IMR-90 (cell line): ENCODE data around the gene CALU. TPM values are rescaled to one million over a fixed set of nuclear protein-coding genes. Genes with fewer than 3 reads are reported as not detected.

ENCODE experiments used
- ATAC-seq: fragments of 200-7000 bp; cut with Tn5 transposase; 2 replicates; pipeline ENCODE4 v1.9.1; 2020; ENCODE audit warnings: low read depth, mild to moderate bottlenecking, moderate library complexity
- BruUV-seq: library from RNA; stranded (reverse); fragments of 400-500 nt; replicated peaks from 2 replicates; lab custom pipeline; 2021; lab: Mats Ljungman, UMichigan
- CTCF ChIA-PET: fragments of 300-600 bp; formaldehyde crosslinking; extraction: SDS; loops from one replicate; lab custom pipeline; 2021; ENCODE audit warnings: antibody characterized with exemption; lab: Yijun Ruan, JAX
- POLR2A ChIA-PET: fragments of 300-600 bp; sonication (Branson Sonifier 250); formaldehyde crosslinking; loops from one replicate; lab custom pipeline; 2022; ENCODE audit warnings: antibody characterized with exemption; ENCODE audit not compliant: unreplicated experiment; lab: Charles Lee
- DNase-seq: peaks from one replicate; pipeline ENCODE4 v3.0.0; 2013
- H2AFZ ChIP-seq: replicated peaks from 2 replicates; pipeline ENCODE3; 2013; ENCODE audit warnings: low read length, mild to moderate bottlenecking; ENCODE audit not compliant: poor library complexity
- H2AK5ac ChIP-seq: 2 replicates; pipeline ENCODE4 v1.6.1; 2013; ENCODE audit warnings: low read depth, low read length, inconsistent platforms
- H2AK9ac ChIP-seq: replicated peaks from 2 replicates; pipeline ENCODE3; 2013; ENCODE audit warnings: mild to moderate bottlenecking, low read depth, low read length, moderate library complexity; ENCODE audit not compliant: poor library complexity
- H2BK120ac ChIP-seq: 2 replicates; pipeline ENCODE4 v1.6.1; 2013; ENCODE audit warnings: low read depth, low read length, inconsistent platforms
- H2BK15ac ChIP-seq: 3 replicates; pipeline ENCODE4 v1.6.1; 2013; ENCODE audit warnings: low read depth, low read length, inconsistent platforms
- H2BK20ac ChIP-seq: 2 replicates; pipeline ENCODE4 v1.6.1; 2013; ENCODE audit warnings: low read depth, mild to moderate bottlenecking, inconsistent platforms, low read length, moderate library complexity
- H2BK5ac ChIP-seq: 2 replicates; pipeline ENCODE4 v1.6.1; 2013; ENCODE audit warnings: mild to moderate bottlenecking, low read depth, low read length, inconsistent platforms; ENCODE audit not compliant: poor library complexity, severe bottlenecking
- H3K14ac ChIP-seq: replicated peaks from 2 replicates; pipeline ENCODE4 v1.6.1; 2013; ENCODE audit warnings: low read depth, low read length, inconsistent platforms
- H3K18ac ChIP-seq: 2 replicates; pipeline ENCODE4 v1.6.1; 2013; ENCODE audit warnings: low read depth, low read length, control low read depth
- H3K23ac ChIP-seq: 2 replicates; pipeline ENCODE4 v1.6.1; 2013; ENCODE audit warnings: low read depth, low read length, inconsistent platforms
- H3K27ac ChIP-seq: 2 replicates; pipeline ENCODE4 v1.5.1; 2013; ENCODE audit warnings: mild to moderate bottlenecking, control low read depth, low read length; ENCODE audit not compliant: insufficient read depth
- H3K27me3 ChIP-seq: 2 replicates; pipeline ENCODE4 v1.6.1; 2013; ENCODE audit warnings: low read length; ENCODE audit not compliant: control insufficient read depth, insufficient read depth
- H3K36me3 ChIP-seq: 2 replicates; pipeline ENCODE4 v1.6.1; 2013; ENCODE audit warnings: low read length, mixed read lengths; ENCODE audit not compliant: control insufficient read depth, insufficient read depth
- H3K4ac ChIP-seq: 2 replicates; pipeline ENCODE4 v1.6.1; 2013; ENCODE audit warnings: low read depth, low read length, inconsistent platforms
- H3K4me1 ChIP-seq: 2 replicates; pipeline ENCODE4 v1.6.1; 2013; ENCODE audit warnings: low read length, mixed read lengths; ENCODE audit not compliant: control insufficient read depth, insufficient read depth
- H3K4me2 ChIP-seq: 2 replicates; pipeline ENCODE4 v1.6.1; 2013; ENCODE audit warnings: low read depth, mild to moderate bottlenecking, control low read depth, low read length, moderate library complexity
- H3K4me3 ChIP-seq: 2 replicates; pipeline ENCODE4 v1.5.1; 2013; ENCODE audit warnings: low read depth, mild to moderate bottlenecking, control low read depth, low read length, moderate library complexity; ENCODE audit not compliant: insufficient read depth
- H3K56ac ChIP-seq: 2 replicates; pipeline ENCODE4 v1.6.1; 2013; ENCODE audit warnings: low read length, inconsistent platforms; ENCODE audit not compliant: insufficient read depth; ENCODE audit errors: extremely low read depth
- H3K79me1 ChIP-seq, 2 experiments: 2 replicates each; pipeline ENCODE4 v1.6.1; 2013; ENCODE audit warnings: low read length in 2 of 2, inconsistent platforms in 1 of 2, low read depth in 1 of 2
- H3K9ac ChIP-seq: 2 replicates; pipeline ENCODE4 v1.6.1; 2013; ENCODE audit warnings: low read depth, low read length, control low read depth
- H3K9me1 ChIP-seq: 2 replicates; pipeline ENCODE4 v1.6.1; 2013; ENCODE audit warnings: low read length, inconsistent platforms; ENCODE audit not compliant: insufficient read depth
- H3K9me3 ChIP-seq: 2 replicates; pipeline ENCODE4 v1.6.1; 2013; ENCODE audit warnings: low read length; ENCODE audit not compliant: control insufficient read depth, insufficient read depth
- H4K20me1 ChIP-seq: 2 replicates; pipeline ENCODE4 v1.6.1; 2013; ENCODE audit warnings: low read length, inconsistent platforms; ENCODE audit not compliant: insufficient read depth
- H4K5ac ChIP-seq: 2 replicates; pipeline ENCODE4 v1.6.1; 2013; ENCODE audit warnings: mild to moderate bottlenecking, low read depth, low read length, control low read depth
- H4K8ac ChIP-seq, 2 experiments: 2 replicates each; pipeline ENCODE4 v1.6.1; 2013; ENCODE audit warnings: low read depth in 2 of 2, low read length in 2 of 2, control low read depth in 1 of 2, inconsistent platforms in 1 of 2
- H4K91ac ChIP-seq: 2 replicates; pipeline ENCODE4 v1.6.1; 2013; ENCODE audit warnings: low read depth, low read length, inconsistent platforms; ENCODE audit not compliant: insufficient read depth
- CEBPB ChIP-seq: IDR thresholded peaks from 2 replicates; pipeline ENCODE4 v1.6.1; 2012; ENCODE audit warnings: low read depth, low read length, improper control_type of control experiment
- CHD1 ChIP-seq: IDR thresholded peaks from 2 replicates; pipeline ENCODE4 v1.6.1; 2012; ENCODE audit warnings: low read depth, low read length, improper control_type of control experiment
- POLR2A ChIP-seq: IDR thresholded peaks from 2 replicates; pipeline ENCODE4 v1.6.1; 2012; ENCODE audit warnings: mild to moderate bottlenecking, low read depth, low read length
- RAD21 ChIP-seq: IDR thresholded peaks from 2 replicates; pipeline ENCODE4 v1.6.1; 2012; ENCODE audit warnings: low read length, improper control_type of control experiment
- WGBS, 2 experiments: methylation state at CpG; one replicate each; pipeline versions ENCODE4 v1.1.5 to v1.1.7; 2013; ENCODE audit warnings: missing lambda C conversion rate in 2 of 2; ENCODE audit not compliant: insufficient read length in 1 of 2; ENCODE audit errors: extremely low coverage in 2 of 2; 5-methylcytosine and 5-hydroxymethylcytosine counted together
- dilution Hi-C: fragments of 300-500 bp; cut with HindIII; formaldehyde crosslinking; loops from one replicate; pipeline ENCODE4 v1.14.3; 2018; ENCODE audit warnings: low sequenced_read_pairs; ENCODE audit not compliant: unreplicated experiment
- in situ Hi-C: fragments of 300-500 bp; cut with MboI; formaldehyde crosslinking; loops from 3 replicates; pipeline ENCODE4 v1.14.3; 2019; ENCODE audit warnings: low sequenced_read_pairs, inconsistent platforms, mixed read lengths
- intact Hi-C: fragments of 100-400 bp; cut with micrococcal nuclease; formaldehyde crosslinking; loops from 2 replicates; pipeline ENCODE4 v1.10.0; 2022
- polyA plus RNA-seq, 3 experiments: library from polyadenylated mRNA; depleted of rRNA; stranded (reverse); fragments of >200 nt; gene quantifications; 2 replicates each; pipeline ENCODE4 v1.2.3, GENCODE V29; 2012; ENCODE audit warnings: low replicate concordance in 1 of 3
- total RNA-seq: library from RNA; depleted of rRNA; stranded (reverse); fragments of >200 nt; gene quantifications from 2 replicates; pipeline ENCODE4 v1.2.3, GENCODE V29; 2012

The CALU gene
- total and polyA plus RNA-seq, 2 of the 4 experiments (the other 2 are of a cell fraction), result 421 to 525 TPM

- no peak for TF ChIP-seq RAD21
These were observed 4.1 kb downstream of the CALU start (continued) for GRCh38 chr7:128743112-128743772.

DNA sequence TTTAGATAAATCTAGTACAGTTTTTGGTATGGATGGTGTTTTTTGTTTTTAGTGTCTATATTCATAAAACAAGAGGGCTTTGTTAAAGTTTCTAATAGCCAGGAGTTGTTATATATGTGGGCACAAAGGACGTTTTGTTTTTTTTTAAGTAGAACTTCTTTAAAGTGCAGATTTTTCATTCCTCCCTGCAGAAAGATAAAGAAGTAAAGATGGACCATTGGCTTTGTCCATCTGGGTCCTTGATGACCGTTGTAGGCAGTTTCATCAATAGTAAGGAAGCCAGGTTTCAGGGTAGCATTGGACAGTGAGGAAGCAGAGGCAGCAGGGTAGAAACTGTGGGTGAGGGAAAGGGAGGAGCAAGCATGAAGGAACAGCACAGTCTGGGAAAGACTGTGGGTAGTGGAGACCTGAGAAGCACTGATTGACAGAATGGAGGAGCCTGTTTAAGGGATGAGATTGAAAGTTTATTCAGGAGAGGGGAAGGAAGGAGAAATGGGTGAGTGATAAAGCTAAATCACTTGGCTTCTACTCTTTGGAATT lies 5.3 kb downstream of the CALU start:
- peaks cover 22% of the 10 kb centered on the region for H3K36me3 ChIP-seq
- 60% methylated on average over 1 of the region's 2 CpGs; no CpG with 5 or more reads in 1 of the 2 experiments for WGBS, 2 experiments
- H3K27me3 ChIP-seq, result no peaks in the 10 kb centered on the region

More for the DNA sequence above, 5.3 kb downstream of the CALU start:
- peaks cover 99% of the 10 kb centered on the region for H4K20me1 ChIP-seq
- H2BK120ac ChIP-seq, result no peak overlapping the region
- no peak overlapping the region for H2BK5ac ChIP-seq
- H3K9me3 ChIP-seq, result no peaks in the 10 kb centered on the region
- TF ChIP-seq CHD1 (no peak), CEBPB (no peak), POLR2A (no peak)
- H3K9ac ChIP-seq, result no peak overlapping the region
- no peak overlapping the region for H2AFZ ChIP-seq
- peaks cover 22% of the 10 kb centered on the region for H3K9me1 ChIP-seq
- CTCF ChIA-PET, result no interaction called here
- intact Hi-C loops (loop anchor here (5.0 kb wide), 1 partner anchor 88 kb away; the partner anchor contains the start of gene FLNC), dilution Hi-C loops (no loop called here), in situ Hi-C loops (no loop called here)
- no peak overlapping the region for H2BK15ac ChIP-seq
- no peak overlapping the region for H3K56ac ChIP-seq
- no peak overlapping the region for H3K4me3 ChIP-seq
- H3K23ac ChIP-seq, result peak overlapping the region; percentile 49
- H2BK20ac ChIP-seq, result no peak overlapping the region
- H3K18ac ChIP-seq, result no peak overlapping the region
- no peak overlapping the region for H3K27ac ChIP-seq
- no peak overlapping the region; the same call in 1 of the 2 replicates for H3K14ac ChIP-seq
- DNase-seq (no peak), ATAC-seq (no peak)
- POLR2A ChIA-PET, result no interaction called here
- H4K8ac ChIP-seq, result no peak overlapping the region
- peaks cover 0 to 29% of the 10 kb centered on the region in 2 experiments; a peak in 3 of 4 replicates for H3K79me1 ChIP-seq
- H3K4ac ChIP-seq, result no peak overlapping the region
- H2AK9ac ChIP-seq, result no peak overlapping the region
- no TSS peak for BruUV-seq
- H4K5ac ChIP-seq, result no peak overlapping the region
- H2AK5ac ChIP-seq, result peak overlapping the region; percentile 35; the same call in 1 of the 2 replicates
- peaks cover 6% of the 10 kb centered on the region for H3K4me1 ChIP-seq
- H3K4me2 ChIP-seq, result no peak overlapping the region
- no peak overlapping the region for H4K91ac ChIP-seq
